ENCODE data around the gene KLHL6. TPM values are rescaled to one million over a fixed set of nuclear protein-coding genes. Genes with fewer than 3 reads are reported as not detected.

The KLHL6 gene
- total RNA-seq, 1 donor from 2014 or later, result 0.11 TPM

GRCh38 chr3:183515968-183516851, 39.3 kb downstream of the KLHL6 start:
- Mint-ChIP-seq H3K36me3 (ENCODE audit: low read depth, unreplicated experiment) (no peaks in the 10 kb centered on the region), H3K4me3 (ENCODE audit: unreplicated experiment) (no peak overlapping the region), H3K9me3 (ENCODE audit: unreplicated experiment) (peaks cover 6% of the 10 kb centered on the region), H3K27me3 (ENCODE audit: low read depth, unreplicated experiment) (peaks cover 16% of the 10 kb centered on the region), H3K4me1 (ENCODE audit: low read depth, unreplicated experiment) (no peaks in the 10 kb centered on the region), H3K27ac (ENCODE audit: unreplicated experiment) (no peak overlapping the region)
- Histone ChIP-seq H3K79me2 (ENCODE audit: insufficient read depth, low read length) (no peaks in the 10 kb centered on the region), H3K27ac (ENCODE audit: low read depth, low read length) (no peak overlapping the region), H3K9ac (ENCODE audit: low read length) (no peak overlapping the region), H3K4me1 (ENCODE audit: insufficient read depth, low read length) (no peaks in the 10 kb centered on the region), H3K27me3 (ENCODE audit: insufficient read depth, low read length) (peaks cover 18% of the 10 kb centered on the region), H3K36me3 (ENCODE audit: insufficient read depth, low read length) (no peaks in the 10 kb centered on the region), H4K20me1 (ENCODE audit: insufficient read depth, low read length) (no peaks in the 10 kb centered on the region), H2AFZ (ENCODE audit: low read depth, low read length) (no peak overlapping the region), H3K4me3 (ENCODE audit: insufficient read depth, low read depth, low read length) (no peak overlapping the region), H3K9me3 (ENCODE audit: insufficient read depth, low read depth, low read length) (no peaks in the 10 kb centered on the region), H3K4me2 (ENCODE audit: low read length) (no peak overlapping the region)
- TF ChIP-seq EZH2 (IDR thresholded peaks at IDR 0.05; ENCODE audit: insufficient read depth, low read length), result no peak
- no peak for TF ChIP-seq CTCF (IDR thresholded peaks at IDR 0.05; ENCODE audit: insufficient read depth, low read depth, low read length)
- no peak for DNase-seq (ENCODE audit: low read depth)
- FAIRE-seq, result no peak

GRCh38 chr3:183514021-183514420, 41.5 kb downstream of the KLHL6 start:
- Histone ChIP-seq H2AFZ (ENCODE audit: low read depth, low read length) (no peak overlapping the region), H3K4me2 (ENCODE audit: low read length) (no peak overlapping the region), H3K9me3 (ENCODE audit: insufficient read depth, low read depth, low read length) (no peaks in the 10 kb centered on the region), H3K36me3 (ENCODE audit: insufficient read depth, low read length) (no peaks in the 10 kb centered on the region), H3K79me2 (ENCODE audit: insufficient read depth, low read length) (no peaks in the 10 kb centered on the region), H3K27ac (ENCODE audit: low read depth, low read length) (no peak overlapping the region), H3K4me3 (ENCODE audit: insufficient read depth, low read depth, low read length) (no peak overlapping the region), H3K4me1 (ENCODE audit: insufficient read depth, low read length) (no peaks in the 10 kb centered on the region), H3K9ac (ENCODE audit: low read length) (no peak overlapping the region), H4K20me1 (ENCODE audit: insufficient read depth, low read length) (no peaks in the 10 kb centered on the region), H3K27me3 (ENCODE audit: insufficient read depth, low read length) (peaks cover 13% of the 10 kb centered on the region)
- Mint-ChIP-seq H3K27me3 (ENCODE audit: low read depth, unreplicated experiment) (peaks cover 15% of the 10 kb centered on the region), H3K9me3 (ENCODE audit: unreplicated experiment) (peaks cover 6% of the 10 kb centered on the region), H3K4me1 (ENCODE audit: low read depth, unreplicated experiment) (no peaks in the 10 kb centered on the region), H3K4me3 (ENCODE audit: unreplicated experiment) (no peak overlapping the region), H3K36me3 (ENCODE audit: low read depth, unreplicated experiment) (no peaks in the 10 kb centered on the region), H3K27ac (ENCODE audit: unreplicated experiment) (no peak overlapping the region)
- DNase-seq (ENCODE audit: low read depth) (no peak), FAIRE-seq (no peak)
- no peak for TF ChIP-seq CTCF (IDR thresholded peaks at IDR 0.05; ENCODE audit: insufficient read depth, low read depth, low read length)
- TF ChIP-seq EZH2 (IDR thresholded peaks at IDR 0.05; ENCODE audit: insufficient read depth, low read length), result no peak

Data from astrocyte (in vitro differentiated cells and primary cell).